ENCODE data around the gene CEP350.
"Not testable (repeated sequence)": the region's sequence is repeated elsewhere in the genome, so short reads cannot be mapped to it uniquely, and the experiment has no call there.

The CEP350 gene

GRCh38 chr1:179990847-179991246, 36.2 kb downstream of the CEP350 start:
- no peak for DNase-seq (ENCODE audit: low read depth, low spot score)

GRCh38 chr1:179995576-179995975, 41.0 kb downstream of the CEP350 start:
- DNase-seq (ENCODE audit: low read depth, low spot score), result no peak

GRCh38 chr1:179996099-179996498, 41.5 kb downstream of the CEP350 start:
- DNase-seq (ENCODE audit: low read depth, low spot score), result no peak

GRCh38 chr1:180000575-180000974, 46.0 kb downstream of the CEP350 start:
- DNase-seq (ENCODE audit: low read depth, low spot score), result no peak

GRCh38 chr1:180002437-180002836, 47.8 kb downstream of the CEP350 start:
- DNase-seq (ENCODE audit: low read depth, low spot score), result no peak

GRCh38 chr1:180003026-180003695, 48.6 kb downstream of the CEP350 start:
- no peak for DNase-seq (ENCODE audit: low read depth, low spot score)

GRCh38 chr1:180006762-180007161, 52.2 kb downstream of the CEP350 start:
- DNase-seq (ENCODE audit: low read depth, low spot score), result not testable (repeated sequence)

GRCh38 chr1:180020017-180020416, 65.4 kb downstream of the CEP350 start:
- no peak for DNase-seq (ENCODE audit: low read depth, low spot score)

GRCh38 chr1:180026556-180026955, 71.9 kb downstream of the CEP350 start:
- no peak for DNase-seq (ENCODE audit: low read depth, low spot score)

- DNase-seq (ENCODE audit: low read depth, low spot score), result no peak
Measured at GRCh38 chr1:180027949-180028445, 73.4 kb downstream of the CEP350 start.

GRCh38 chr1:180028864-180029263, 74.3 kb downstream of the CEP350 start:
- DNase-seq (ENCODE audit: low read depth, low spot score), result no peak

- no peak for DNase-seq (ENCODE audit: low read depth, low spot score)
Measured at GRCh38 chr1:180029524-180030135, 75.0 kb downstream of the CEP350 start.

GRCh38 chr1:180031664-180032063, 77.1 kb downstream of the CEP350 start:
- no peak for DNase-seq (ENCODE audit: low read depth, low spot score)

GRCh38 chr1:180033390-180033789, 78.8 kb downstream of the CEP350 start:
- DNase-seq (ENCODE audit: low read depth, low spot score), result no peak

GRCh38 chr1:180040034-180040433, 85.4 kb downstream of the CEP350 start:
- DNase-seq (ENCODE audit: low read depth, low spot score), result no peak

- no peak for DNase-seq (ENCODE audit: low read depth, low spot score)
Measured at GRCh38 chr1:180041582-180041981, 87.0 kb downstream of the CEP350 start.

GRCh38 chr1:180042988-180043622, 88.5 kb downstream of the CEP350 start:
- no peak for DNase-seq (ENCODE audit: low read depth, low spot score)

- DNase-seq (ENCODE audit: low read depth, low spot score), result no peak
Measured at GRCh38 chr1:180043785-180044184, 89.2 kb downstream of the CEP350 start.

GRCh38 chr1:180046674-180047073, 92.1 kb downstream of the CEP350 start:
- no peak for DNase-seq (ENCODE audit: low read depth, low spot score)

- no peak for DNase-seq (ENCODE audit: low read depth, low spot score)
Measured at GRCh38 chr1:180053594-180054567, 99.3 kb downstream of the CEP350 start.

GRCh38 chr1:180057883-180058396, 103.3 kb downstream of the CEP350 start:
- no peak for DNase-seq (ENCODE audit: low read depth, low spot score)

All from ELF-1 (cell line).